ENCODE data around the gene THYN1. TPM values are rescaled to one million over a fixed set of nuclear protein-coding genes. Genes with fewer than 3 reads are reported as not detected.

Gene THYN1
- total RNA-seq, 1 experiment from 2014 or later: 33.6 TPM

- no peaks in the 10 kb centered on the region for H3K9me3 ChIP-seq (ENCODE audit: control insufficient read depth, insufficient read depth, low read depth, low read length)
- peaks cover 44% of the 10 kb centered on the region for H3K27me3 ChIP-seq (ENCODE audit: control insufficient read depth, insufficient read depth, low read length)
- ATAC-seq: no peak
- in situ Hi-C loops (cut with HindIII; ENCODE audit: low pct_unique_long_range_greater_than_20kb, low sequenced_read_pairs) (no loop called here), intact Hi-C loops (cut with micrococcal nuclease; ENCODE audit: unreplicated experiment) (no loop called here)
- no TSS peak for BruUV-seq (replicated peaks)
- DNase-seq (ENCODE audit: low read depth, low spot score): no peak
- ChIA-PET POLR2A (no interaction called here), CTCF (no interaction called here)
- H3K27ac ChIP-seq (ENCODE audit: low read length): no peak overlapping the region
- H3K4me3 ChIP-seq (ENCODE audit: low read depth in 2 of 2, low read length in 2 of 2): no peak overlapping the region
- no peak for TF ChIP-seq TCF7L2 (IDR thresholded peaks at IDR 0.05; ENCODE audit: low read depth, low read length)
- TF ChIP-seq SIN3A (IDR thresholded peaks at IDR 0.05; ENCODE audit: borderline replicate concordance, insufficient read depth, low read depth, low read length): no peak
- no peak for TF ChIP-seq POLR2AphosphoS5 (IDR thresholded peaks at IDR 0.05; ENCODE audit: low read depth, low read length)
- TF ChIP-seq CTCF (IDR thresholded peaks at IDR 0.05): no peak
- TF ChIP-seq REST (IDR thresholded peaks at IDR 0.05; ENCODE audit: insufficient read depth in 1 of 2, low read depth in 2 of 2, low read length in 1 of 2): no peak
- H3K4me1 ChIP-seq (ENCODE audit: control insufficient read depth, insufficient read depth, low read length): 0 out of 2 replicates have a peak, but pooled peaks cover 2% of the 10 kb centered on the region
- H3K36me3 ChIP-seq (ENCODE audit: control insufficient read depth, insufficient read depth, low read length): no peaks in the 10 kb centered on the region
Observed at GRCh38 chr11:134278356-134278755, 25.2 kb upstream of the THYN1 start.

- no peak for ATAC-seq
- Histone ChIP-seq H3K27ac (ENCODE audit: low read length) (no peak overlapping the region), H3K36me3 (ENCODE audit: control insufficient read depth, insufficient read depth, low read length) (no peaks in the 10 kb centered on the region), H3K4me3 (ENCODE audit: low read depth in 2 of 2, low read length in 2 of 2) (no peak overlapping the region), H3K27me3 (ENCODE audit: control insufficient read depth, insufficient read depth, low read length) (peaks cover 46% of the 10 kb centered on the region), H3K4me1 (ENCODE audit: control insufficient read depth, insufficient read depth, low read length) (0 out of 2 replicates have a peak, but pooled peaks cover 2% of the 10 kb centered on the region), H3K9me3 (ENCODE audit: control insufficient read depth, insufficient read depth, low read depth, low read length) (no peaks in the 10 kb centered on the region)
- in situ Hi-C loops (cut with HindIII; ENCODE audit: low pct_unique_long_range_greater_than_20kb, low sequenced_read_pairs): no loop called here
- CTCF ChIA-PET: no interaction called here
- no peak for TF ChIP-seq POLR2AphosphoS5 (IDR thresholded peaks at IDR 0.05; ENCODE audit: low read depth, low read length)
- intact Hi-C loops (cut with micrococcal nuclease; ENCODE audit: unreplicated experiment): no loop called here
- no peak for DNase-seq (ENCODE audit: low read depth, low spot score)
- no TSS peak for BruUV-seq (replicated peaks)
- POLR2A ChIA-PET: no interaction called here
Observed at GRCh38 chr11:134277183-134278001, 24.2 kb upstream of the THYN1 start.

All from Panc1 (cell line).